PC-9 (cell line): Measurements from ENCODE around the gene ARSJ. TPM values are rescaled to one million over a fixed set of nuclear protein-coding genes. Genes with fewer than 3 reads are reported as not detected.

ENCODE experiments used
- BruUV-seq: library from RNA; stranded (reverse); fragments of 400-500 nt; replicated peaks from 2 replicates; lab custom pipeline; 2021; lab: Mats Ljungman, UMichigan
- CTCF ChIA-PET: fragments of 300-600 bp; sonication (Branson Sonifier 250); formaldehyde crosslinking; loops from one replicate; lab custom pipeline; 2022; ENCODE audit warnings: antibody characterized with exemption; lab: Charles Lee
- POLR2A ChIA-PET: fragments of 300-600 bp; sonication (Branson Sonifier 250); formaldehyde crosslinking; loops from one replicate; lab custom pipeline; 2022; ENCODE audit warnings: antibody characterized with exemption; ENCODE audit not compliant: unreplicated experiment; lab: Charles Lee
- DNase-seq, 2 experiments: peaks; one replicate each; pipeline versions ENCODE4 v3.0.0 to v3.0.0-alpha.2; 2015 to 2022; ENCODE audit warnings: mixed read lengths in 1 of 2
- H2AFZ ChIP-seq: fragments of 200-600 bp; sonication (generic); 2 replicates; pipeline ENCODE4 v1.8.1; 2017; ENCODE audit warnings: antibody characterized with exemption
- H3F3A ChIP-seq: fragments of 200-600 bp; sonication (generic); 2 replicates; pipeline ENCODE4 v1.8.1; 2017; ENCODE audit warnings: antibody characterized with exemption, mild to moderate bottlenecking, low read depth; ENCODE audit not compliant: insufficient read depth
- H3K27ac ChIP-seq: fragments of 200-600 bp; sonication (generic); 2 replicates; pipeline ENCODE4 v1.6.1; 2016; ENCODE audit warnings: mixed run types
- H3K27me3 ChIP-seq: fragments of 200-600 bp; sonication (generic); 2 replicates; pipeline ENCODE4 v1.6.1; 2016; ENCODE audit warnings: low read depth, mixed run types; ENCODE audit not compliant: insufficient read depth
- H3K36me3 ChIP-seq: fragments of 200-600 bp; sonication (generic); 2 replicates; pipeline ENCODE4 v1.6.1; 2016; ENCODE audit warnings: low read depth, mixed run types
- H3K4me1 ChIP-seq: fragments of 200-600 bp; sonication (generic); replicated peaks from 2 replicates; pipeline ENCODE4 v1.6.1; 2016; ENCODE audit warnings: mixed run types; ENCODE audit not compliant: insufficient read depth
- H3K4me2 ChIP-seq: fragments of 200-600 bp; sonication (generic); 2 replicates; pipeline ENCODE4 v1.6.1; 2017; ENCODE audit warnings: mixed run types
- H3K4me3 ChIP-seq: fragments of 200-600 bp; sonication (generic); 2 replicates; pipeline ENCODE4 v1.6.1; 2016; ENCODE audit warnings: mixed run types
- H3K79me2 ChIP-seq: fragments of 200-600 bp; sonication (generic); 2 replicates; pipeline ENCODE4 v1.6.1; 2017; ENCODE audit warnings: low read depth, mixed run types
- H3K9me2 ChIP-seq: fragments of 200-600 bp; sonication (generic); 2 replicates; pipeline ENCODE4 v1.8.1; 2017; ENCODE audit warnings: mild to moderate bottlenecking; ENCODE audit not compliant: insufficient read depth
- H3K9me3 ChIP-seq: fragments of 200-600 bp; sonication (generic); 2 replicates; pipeline ENCODE4 v1.8.1; 2016; ENCODE audit warnings: low read depth; ENCODE audit not compliant: insufficient read depth
- H4K20me1 ChIP-seq: fragments of 200-600 bp; sonication (generic); 2 replicates; pipeline ENCODE4 v1.8.1; 2017; ENCODE audit not compliant: insufficient read depth
- CTCF ChIP-seq: fragments of 200-600 bp; sonication (generic); conservative IDR thresholded peaks from 2 replicates; pipeline ENCODE4 v1.6.1; 2017; ENCODE audit warnings: mixed run types, antibody characterized with exemption, mild to moderate bottlenecking, moderate library complexity
- EZH2 ChIP-seq: fragments of 200-600 bp; sonication (generic); IDR thresholded peaks from 2 replicates; pipeline ENCODE4 v1.8.0; 2017; ENCODE audit warnings: antibody characterized with exemption, low read depth
- intact Hi-C: fragments of 100-400 bp; cut with micrococcal nuclease; formaldehyde crosslinking; loops from one replicate; pipeline ENCODE4 v1.10.0; 2022; ENCODE audit not compliant: unreplicated experiment
- total RNA-seq: library from RNA; stranded (reverse); gene quantifications from 2 replicates; pipeline ENCODE4 v1.2.3, GENCODE V29; 2021

The ARSJ gene
- total RNA-seq, 1 experiment from 2014 or later = 0.55 TPM

- no peak for DNase-seq
- CTCF ChIA-PET = no interaction called here
- H3K36me3 ChIP-seq = no peaks in the 10 kb centered on the region
These were observed 9.6 kb downstream of the ARSJ start for GRCh38 chr4:113969709-113970334.

DNA sequence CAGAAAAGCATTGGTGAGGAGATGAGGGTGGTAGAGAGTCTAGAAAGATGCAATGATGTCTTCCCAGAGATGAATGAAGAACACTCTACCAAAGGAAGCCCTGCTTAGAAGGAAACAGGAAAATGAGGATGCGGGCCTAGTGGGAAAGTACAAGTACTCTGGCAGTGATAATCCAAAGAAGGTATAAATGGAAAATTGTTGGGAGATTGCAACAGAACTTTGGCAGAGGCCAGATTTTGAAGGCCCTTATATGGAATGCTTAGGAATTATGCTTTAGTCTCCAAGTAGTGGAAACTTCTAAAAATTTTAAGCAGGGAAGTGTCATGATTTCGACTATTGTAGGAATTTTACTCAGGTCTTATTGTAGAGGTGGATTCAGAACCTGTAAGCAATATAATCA is 11.0 kb downstream of the ARSJ start:
- no peak overlapping the region for H3K27ac ChIP-seq
- DNase-seq = no peak

More at GRCh38 chr4:113969709-113970334, 9.6 kb downstream of the ARSJ start:
- H3F3A ChIP-seq = no peaks in the 10 kb centered on the region
- H3K79me2 ChIP-seq = no peaks in the 10 kb centered on the region
- H3K4me3 ChIP-seq = no peak overlapping the region
- no TSS peak for BruUV-seq
- intact Hi-C loops = no loop called here
- H3K9me3 ChIP-seq = no peaks in the 10 kb centered on the region
- no peaks in the 10 kb centered on the region for H3K4me1 ChIP-seq
- no peaks in the 10 kb centered on the region for H3K9me2 ChIP-seq
- no peaks in the 10 kb centered on the region for H3K27me3 ChIP-seq
- no peak overlapping the region for H3K4me2 ChIP-seq
- POLR2A ChIA-PET = no interaction called here
- H3K27ac ChIP-seq = no peak overlapping the region
- H4K20me1 ChIP-seq = no peaks in the 10 kb centered on the region
- TF ChIP-seq CTCF = no peak
- TF ChIP-seq EZH2 = no peak
- H2AFZ ChIP-seq = no peak overlapping the region

DNA sequence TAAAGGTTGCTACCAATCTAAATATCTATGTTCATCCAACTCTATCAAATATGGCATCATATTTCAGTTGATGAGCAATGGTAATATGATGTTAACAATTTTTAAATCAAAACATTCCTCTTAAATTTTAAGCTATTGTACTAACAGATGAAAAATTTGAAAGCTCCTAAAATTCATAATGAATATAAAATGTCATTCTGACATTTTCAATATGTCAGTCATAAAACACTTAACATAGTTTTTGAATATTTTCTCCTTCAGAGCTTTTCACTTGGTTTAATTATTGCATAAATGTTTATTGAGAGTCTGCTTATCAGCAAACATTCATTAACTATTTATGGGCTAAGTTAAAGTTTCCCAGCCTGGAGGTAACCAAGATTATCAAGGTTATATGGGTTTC is 11.8 kb downstream of the ARSJ start:
- Histone ChIP-seq H3K4me1 (no peaks in the 10 kb centered on the region), H3K9me3 (no peaks in the 10 kb centered on the region), H3K9me2 (no peaks in the 10 kb centered on the region), H3K27ac (no peak overlapping the region), H3K4me3 (no peak overlapping the region), H3K27me3 (no peaks in the 10 kb centered on the region), H4K20me1 (no peaks in the 10 kb centered on the region), H3F3A (no peaks in the 10 kb centered on the region), H3K36me3 (no peaks in the 10 kb centered on the region), H3K79me2 (no peaks in the 10 kb centered on the region), H2AFZ (no peak overlapping the region), H3K4me2 (no peak overlapping the region)
- ChIA-PET POLR2A (no interaction called here), CTCF (interaction anchor here (0.6 kb wide), 1 partner anchor 1202 kb away, joined by 4 read pairs; no protein-coding TSS in a partner anchor)
- no peak for TF ChIP-seq EZH2
- TF ChIP-seq CTCF = no peak
- intact Hi-C loops = no loop called here
- no peak for DNase-seq
- no TSS peak for BruUV-seq

More for the DNA sequence above, 11.0 kb downstream of the ARSJ start:
- no TSS peak for BruUV-seq
- Histone ChIP-seq H3F3A (no peaks in the 10 kb centered on the region), H3K79me2 (no peaks in the 10 kb centered on the region), H3K4me1 (no peaks in the 10 kb centered on the region), H3K9me2 (no peaks in the 10 kb centered on the region), H3K4me3 (no peak overlapping the region), H4K20me1 (no peaks in the 10 kb centered on the region), H3K27me3 (no peaks in the 10 kb centered on the region), H2AFZ (no peak overlapping the region), H3K4me2 (no peak overlapping the region), H3K36me3 (no peaks in the 10 kb centered on the region), H3K9me3 (no peaks in the 10 kb centered on the region)
- TF ChIP-seq CTCF (no peak), EZH2 (no peak)
- intact Hi-C loops = no loop called here
- CTCF ChIA-PET = no interaction called here
- POLR2A ChIA-PET = no interaction called here
